ENCODE results near the gene RABGAP1L. TPM values are rescaled to one million over a fixed set of nuclear protein-coding genes. Genes with fewer than 3 reads are reported as not detected.
"Not testable (repeated sequence)": the region's sequence is repeated elsewhere in the genome, so short reads cannot be mapped to it uniquely, and the experiment has no call there.

RABGAP1L gene
- total RNA-seq, 1 donor from 2014 or later = 59.6 TPM

- DNase-seq (ENCODE audit: low spot score) = no peak
- intact Hi-C loops (cut with DNase I) = no loop called here
Measured at GRCh38 chr1:174892016-174892415, 732.7 kb downstream of the RABGAP1L start.

DNA sequence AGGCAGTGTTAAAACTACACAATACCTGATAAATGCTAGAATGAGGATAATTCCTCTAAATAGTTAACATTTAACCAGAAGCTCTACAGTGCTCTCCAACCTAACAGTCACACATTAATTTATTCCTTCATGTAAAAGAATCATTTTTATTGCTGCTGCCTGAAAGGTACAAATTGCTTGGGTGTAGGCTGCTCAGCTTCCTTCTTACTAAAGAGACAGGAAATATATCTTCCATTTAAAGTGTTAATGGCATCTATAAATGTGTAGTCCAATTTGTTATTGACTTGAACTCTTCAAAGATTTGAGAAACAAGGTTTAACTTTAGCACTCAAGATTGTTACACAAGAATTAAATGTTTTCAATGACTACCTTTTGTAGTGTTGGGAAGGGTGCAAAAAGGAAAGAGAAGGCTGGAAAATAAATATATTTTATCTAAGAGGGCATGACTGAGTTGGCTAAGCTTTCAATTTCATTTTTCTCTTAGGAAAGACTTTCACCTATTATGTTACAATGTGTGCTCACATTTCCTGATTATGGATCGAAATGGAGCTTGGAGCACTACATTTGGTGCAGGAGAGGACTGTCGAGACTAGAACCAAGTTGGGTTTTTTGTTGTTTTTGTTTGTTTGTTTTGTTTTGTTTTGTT, 734.9 kb downstream of the RABGAP1L start:
- intact Hi-C loops (cut with DNase I) = no loop called here
- ATAC-seq = no peak
- DNase-seq (ENCODE audit: low spot score) = no peak

More at GRCh38 chr1:174892016-174892415, 732.7 kb downstream of the RABGAP1L start:
- ATAC-seq = no peak

DNA sequence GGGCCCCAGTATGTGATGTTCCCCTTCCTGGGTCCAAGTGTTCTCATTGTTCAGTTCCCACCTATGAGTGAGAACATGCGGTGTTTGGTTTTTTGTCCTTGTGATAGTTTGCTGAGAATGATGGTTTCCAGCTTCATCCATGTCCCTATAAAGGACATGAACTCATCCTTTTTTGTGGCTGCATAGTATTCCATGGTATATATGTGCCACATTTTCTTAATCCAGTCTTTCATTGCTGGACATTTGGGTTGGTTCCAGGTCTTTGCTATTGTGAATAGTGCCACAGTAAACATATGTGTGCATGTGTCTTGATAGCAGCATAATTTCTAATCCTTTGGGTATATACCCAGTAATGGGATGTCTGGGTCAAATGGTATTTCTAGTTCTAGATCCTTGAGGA, 736.3 kb downstream of the RABGAP1L start:
- DNase-seq (ENCODE audit: low spot score); ATAC-seq; intact Hi-C loops (cut with DNase I): not testable (repeated sequence)

- intact Hi-C loops (cut with DNase I) = no loop called here
- DNase-seq (ENCODE audit: low spot score) (no peak), ATAC-seq (no peak)
Measured at GRCh38 chr1:174898102-174898797, 738.9 kb downstream of the RABGAP1L start.

GRCh38 chr1:174900317-174900716, 741.0 kb downstream of the RABGAP1L start:
- intact Hi-C loops (cut with DNase I) = no loop called here

GRCh38 chr1:174902531-174903099, 743.3 kb downstream of the RABGAP1L start:
- intact Hi-C loops (cut with DNase I) = no loop called here
- ATAC-seq = peak; percentile 72

More at GRCh38 chr1:174900317-174900716, 741.0 kb downstream of the RABGAP1L start:
- DNase-seq (ENCODE audit: low spot score) = no peak
- no peak for ATAC-seq

DNA sequence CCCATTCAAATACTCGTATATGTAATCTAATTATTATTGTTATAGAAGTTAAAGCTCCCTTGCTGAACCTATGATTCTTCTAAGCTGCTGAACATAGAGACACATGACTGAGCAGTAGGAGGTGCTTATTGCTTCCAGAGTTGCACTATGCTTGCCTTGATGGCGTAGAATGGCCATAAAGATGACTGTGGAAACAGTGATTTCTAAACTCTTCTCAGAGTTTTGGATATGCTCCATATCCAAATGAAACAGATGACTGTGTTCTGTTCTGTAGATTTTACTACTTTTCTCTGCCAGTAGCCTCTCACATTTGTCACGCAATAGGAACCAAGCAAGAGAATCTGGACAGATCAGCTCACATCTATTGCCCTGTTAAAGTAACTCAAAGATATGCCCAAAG, 752.3 kb downstream of the RABGAP1L start:
- ATAC-seq (no peak), DNase-seq (ENCODE audit: low spot score) (no peak)
- intact Hi-C loops (cut with DNase I) = no loop called here

More at GRCh38 chr1:174902531-174903099, 743.3 kb downstream of the RABGAP1L start:
- no peak for DNase-seq (ENCODE audit: low spot score)

DNA sequence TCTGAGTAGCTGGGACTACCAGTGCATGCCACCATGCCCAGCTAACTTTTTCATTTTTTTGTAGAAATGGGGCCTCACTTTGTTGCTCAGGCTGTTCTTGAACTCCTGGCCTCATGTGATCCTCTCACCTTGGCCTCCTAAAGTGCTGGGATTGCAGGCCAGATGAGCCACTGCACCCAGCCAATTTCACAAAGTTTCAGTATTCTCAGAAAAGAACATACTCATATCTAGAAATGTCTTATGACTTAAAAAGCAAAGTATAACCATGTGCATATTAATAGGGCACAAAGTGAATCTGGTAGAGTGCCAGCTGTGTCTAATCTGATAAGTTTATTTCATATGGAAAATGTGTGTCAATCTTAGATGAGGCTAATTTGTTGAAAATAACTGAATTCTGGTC, 752.9 kb downstream of the RABGAP1L start:
- ATAC-seq (no peak), DNase-seq (ENCODE audit: low spot score) (no peak)
- intact Hi-C loops (cut with DNase I) = no loop called here

DNA sequence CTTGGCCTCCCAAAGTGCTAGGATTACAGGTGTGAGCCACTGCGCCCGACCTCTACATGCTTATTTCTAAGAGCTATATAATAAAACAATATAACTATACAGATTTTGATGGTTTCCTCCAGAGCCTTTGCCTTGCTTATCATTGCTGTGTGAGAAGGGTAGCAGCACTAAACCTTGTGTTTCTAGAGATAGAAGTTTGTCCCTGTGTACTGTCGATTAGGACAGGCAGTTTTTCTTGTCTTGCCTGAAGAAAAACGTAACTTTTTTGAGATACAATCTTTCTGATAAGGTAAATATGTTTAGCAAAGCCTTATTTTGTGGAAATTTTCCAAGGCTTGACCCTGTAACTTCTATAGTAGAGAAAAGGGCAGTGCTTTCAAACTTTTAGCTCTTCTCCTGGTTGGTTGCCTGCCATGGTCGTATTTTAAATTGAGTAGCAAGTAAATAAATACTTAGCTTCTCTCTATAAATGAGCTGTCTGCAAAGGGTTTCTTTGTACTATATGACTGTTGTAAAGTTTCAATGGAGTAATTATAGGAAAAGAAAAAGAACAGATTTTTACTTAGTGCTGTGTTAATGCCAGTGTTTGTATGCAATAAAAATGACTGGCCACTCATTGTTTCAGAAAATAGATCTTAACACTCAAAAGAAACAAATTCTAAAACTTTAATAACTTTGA, 754.0 kb downstream of the RABGAP1L start:
- DNase-seq (ENCODE audit: low spot score) (no peak), ATAC-seq (no peak)
- intact Hi-C loops (cut with DNase I) = no loop called here

- intact Hi-C loops (cut with DNase I) = no loop called here
- ATAC-seq (no peak), DNase-seq (ENCODE audit: low spot score) (no peak)
Measured at GRCh38 chr1:174914991-174915390, 755.7 kb downstream of the RABGAP1L start.

DNA sequence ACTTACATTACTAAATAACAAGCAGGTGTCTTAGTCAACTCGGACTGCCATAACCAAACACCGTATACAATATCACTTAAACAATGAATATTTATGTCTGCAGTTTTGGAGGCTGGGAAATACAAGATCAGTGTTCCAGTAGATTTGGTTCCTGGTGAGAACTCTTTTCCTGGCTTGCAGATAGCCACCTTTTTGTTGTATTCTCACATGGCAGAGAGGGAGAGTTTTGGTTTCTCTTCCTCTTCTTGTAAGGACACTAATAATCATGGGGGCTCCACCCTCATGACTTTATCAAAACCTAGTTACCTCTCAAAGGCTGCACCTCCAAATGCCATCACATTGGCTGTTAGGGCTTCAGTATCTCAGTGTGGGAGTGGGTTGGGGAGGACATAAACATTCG, 757.5 kb downstream of the RABGAP1L start:
- DNase-seq (ENCODE audit: low spot score) (no peak), ATAC-seq (no peak)

DNA sequence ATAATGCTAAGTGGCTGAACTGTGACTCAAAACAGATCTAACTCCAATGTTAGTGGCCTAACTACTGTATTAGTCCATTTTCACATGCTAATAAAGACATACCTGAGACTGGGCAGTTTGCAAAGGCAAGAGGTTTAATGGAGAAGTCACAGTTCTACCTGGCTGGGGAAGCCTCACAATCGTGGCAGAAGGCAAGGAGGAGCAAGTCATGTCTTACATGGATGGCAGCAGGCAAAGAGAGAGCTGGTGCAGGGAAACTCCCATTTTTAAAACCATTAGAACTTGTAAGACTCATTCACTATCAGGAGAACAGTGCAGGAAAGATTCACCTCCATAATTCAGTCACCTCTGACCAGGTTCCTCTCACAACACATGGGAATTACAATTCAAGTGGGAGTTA, 760.8 kb downstream of the RABGAP1L start:
- intact Hi-C loops (cut with DNase I) = no loop called here
- ATAC-seq = no peak
- DNase-seq (ENCODE audit: low spot score) = no peak

More for the DNA sequence above, 757.5 kb downstream of the RABGAP1L start:
- intact Hi-C loops (cut with DNase I) = no loop called here

DNA sequence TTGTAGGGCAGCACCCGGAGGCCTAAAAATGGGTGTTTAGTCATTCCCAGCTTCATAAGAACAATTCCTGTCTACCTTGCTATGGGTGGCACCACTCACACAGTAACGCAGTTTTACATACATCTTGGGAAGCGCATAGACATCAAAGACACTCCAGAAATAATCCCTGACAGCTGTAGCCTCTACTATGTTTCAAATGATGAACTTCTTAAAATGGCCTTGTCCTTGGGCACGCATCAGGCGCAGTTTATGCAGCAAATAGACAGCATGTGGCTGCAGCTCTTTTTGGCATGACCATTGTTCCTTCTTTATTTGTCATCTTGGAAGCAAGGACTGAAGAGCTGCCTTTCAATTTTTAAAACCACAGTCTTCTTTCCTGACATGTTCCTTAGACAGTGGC, 762.8 kb downstream of the RABGAP1L start:
- no peak for DNase-seq (ENCODE audit: low spot score)
- intact Hi-C loops (cut with DNase I) = no loop called here

DNA sequence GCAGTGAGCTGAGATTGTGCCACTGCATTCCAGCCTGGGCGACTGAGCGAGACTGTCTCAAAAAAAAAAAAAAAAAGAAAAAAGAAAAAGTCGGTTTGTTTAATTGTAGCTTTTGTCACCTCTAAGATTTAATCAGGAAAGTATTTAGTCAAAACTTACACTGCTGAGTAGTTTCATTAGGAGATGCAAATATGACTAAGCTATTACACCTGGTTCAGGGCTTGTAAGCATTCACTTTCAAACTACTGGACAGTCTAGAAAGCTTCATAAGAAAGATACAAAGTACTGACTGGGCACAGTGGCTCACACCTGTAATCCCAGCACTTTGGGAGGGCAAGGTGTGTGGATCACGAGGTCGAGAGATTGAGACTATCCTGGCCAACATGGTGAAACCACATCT, 764.5 kb downstream of the RABGAP1L start:
- DNase-seq (ENCODE audit: low spot score) = no peak
- intact Hi-C loops (cut with DNase I) = no loop called here
- no peak for ATAC-seq

More for the DNA sequence above, 762.8 kb downstream of the RABGAP1L start:
- no peak for ATAC-seq

DNA sequence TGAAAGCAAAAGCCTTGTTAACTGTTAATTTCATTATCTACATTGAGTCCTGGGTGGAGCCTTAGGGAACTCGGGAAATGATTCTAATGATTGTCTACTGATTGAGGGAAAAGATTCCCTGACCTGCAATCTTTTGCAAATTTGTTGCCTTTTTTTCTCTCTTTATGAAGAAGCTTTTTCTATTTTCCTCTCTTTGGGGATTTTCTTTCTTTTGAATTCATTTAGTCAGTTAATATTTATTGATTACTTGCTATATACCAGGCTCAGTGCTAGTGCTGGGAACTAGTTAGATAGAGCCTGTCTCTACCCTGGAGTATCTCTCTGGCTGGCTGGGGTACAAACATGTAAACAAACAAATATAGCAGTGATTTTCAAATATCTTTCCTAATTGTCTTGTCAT, 769.2 kb downstream of the RABGAP1L start:
- DNase-seq (ENCODE audit: low spot score) (no peak), ATAC-seq (no peak)
- intact Hi-C loops (cut with DNase I) = no loop called here

- intact Hi-C loops (cut with DNase I) = no loop called here
- DNase-seq (ENCODE audit: low spot score) (no peak), ATAC-seq (no peak)
Measured at GRCh38 chr1:174931214-174931613, 771.9 kb downstream of the RABGAP1L start.

GRCh38 chr1:174932587-174932986, 773.3 kb downstream of the RABGAP1L start:
- ATAC-seq = no peak
- intact Hi-C loops (cut with DNase I) = no loop called here
- no peak for DNase-seq (ENCODE audit: low spot score)

DNA sequence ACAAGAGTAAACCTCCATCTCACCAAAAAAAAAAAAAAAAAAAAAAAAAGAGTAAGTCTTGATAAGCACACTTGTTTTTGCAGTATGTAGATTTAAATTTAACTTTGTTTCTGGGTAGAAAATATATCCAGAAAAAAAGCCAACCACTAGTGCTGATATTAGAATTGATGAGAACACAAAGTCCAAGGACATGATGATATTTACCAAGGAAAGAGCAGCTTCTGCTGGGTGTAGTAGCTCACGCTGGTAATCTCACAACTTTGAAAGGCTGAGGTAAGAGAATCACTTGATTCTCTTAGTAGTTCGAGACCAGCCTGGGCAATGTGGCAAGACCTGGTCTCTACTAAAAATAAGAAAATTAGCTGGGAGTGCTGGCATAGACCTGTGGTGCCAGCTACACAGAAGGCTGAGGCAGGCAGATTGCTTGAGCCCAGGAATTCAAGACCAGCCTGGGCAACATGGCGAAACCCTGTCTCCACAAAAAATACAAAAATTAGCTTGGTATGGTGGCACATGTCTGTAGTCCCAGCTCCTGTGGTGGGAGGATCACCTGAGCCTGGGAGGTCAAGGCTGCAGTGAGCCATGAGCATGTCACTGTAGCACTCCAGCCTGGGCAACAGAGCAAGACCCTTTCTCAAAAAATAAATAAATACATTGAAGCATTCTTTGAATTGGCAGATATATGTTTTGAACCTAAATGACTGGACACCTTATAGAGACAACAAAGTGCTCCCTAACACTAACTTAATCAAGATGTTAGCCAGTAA, 776.8 kb downstream of the RABGAP1L start:
- no peak for DNase-seq (ENCODE audit: low spot score)
- intact Hi-C loops (cut with DNase I) = no loop called here
- ATAC-seq = no peak
